Endometrium (tissue), 2 donors: ENCODE measurements around the gene LRRK1.
"Not testable (repeated sequence)": the region's sequence is repeated elsewhere in the genome, so short reads cannot be mapped to it uniquely, and the experiment has no call there.

Source experiments
- FAIRE-seq: peaks from 2 replicates; lab custom pipeline; 2012; peaks lifted over from hg19 to GRCh38; lab: Jason Lieb, UNC
- donor health status: control.
- donor health status: control.

LRRK1 gene

GRCh38 chr15:101060576-101061551, 141.7 kb downstream of the LRRK1 start:
- no peak for FAIRE-seq

GRCh38 chr15:101062063-101062462, 142.9 kb downstream of the LRRK1 start:
- no peak for FAIRE-seq

GRCh38 chr15:101062471-101063171, 143.5 kb downstream of the LRRK1 start:
- no peak for FAIRE-seq

GRCh38 chr15:101063212-101063611, 144.1 kb downstream of the LRRK1 start:
- no peak for FAIRE-seq

GRCh38 chr15:101063891-101064794, 145.0 kb downstream of the LRRK1 start:
- no peak for FAIRE-seq

- FAIRE-seq, result no peak
Measured at GRCh38 chr15:101064795-101065569, 145.8 kb downstream of the LRRK1 start.

- no peak for FAIRE-seq
Measured at GRCh38 chr15:101065570-101066221, 146.5 kb downstream of the LRRK1 start.

GRCh38 chr15:101066501-101067408, 147.6 kb downstream of the LRRK1 start:
- no peak for FAIRE-seq

GRCh38 chr15:101067660-101068522, 148.7 kb downstream of the LRRK1 start:
- FAIRE-seq, result no peak

- FAIRE-seq, result no peak
Measured at GRCh38 chr15:101068523-101068960, 149.4 kb downstream of the LRRK1 start.

- no peak for FAIRE-seq
Measured at GRCh38 chr15:101068961-101069653, 149.9 kb downstream of the LRRK1 start.

- FAIRE-seq, result peak; percentile 86
Measured at GRCh38 chr15:101069654-101069973, 150.5 kb downstream of the LRRK1 start.

GRCh38 chr15:101070024-101070423, 150.9 kb downstream of the LRRK1 start:
- FAIRE-seq, result no peak

GRCh38 chr15:101070502-101071273, 151.5 kb downstream of the LRRK1 start:
- FAIRE-seq, result peak; percentile 82

- no peak for FAIRE-seq
Measured at GRCh38 chr15:101071651-101072050, 152.5 kb downstream of the LRRK1 start.

GRCh38 chr15:101072235-101072634, 153.1 kb downstream of the LRRK1 start:
- not testable (repeated sequence) for FAIRE-seq
